ENCODE results near the gene RALA. TPM values are rescaled to one million over a fixed set of nuclear protein-coding genes. Genes with fewer than 3 reads are reported as not detected.

RALA gene
- total and polyA plus RNA-seq, 2 of the 13 experiments (the other 11 are each of a cell fraction or from before 2014, with no cell fraction given), result 11.8 to 19.5 TPM

DNA sequence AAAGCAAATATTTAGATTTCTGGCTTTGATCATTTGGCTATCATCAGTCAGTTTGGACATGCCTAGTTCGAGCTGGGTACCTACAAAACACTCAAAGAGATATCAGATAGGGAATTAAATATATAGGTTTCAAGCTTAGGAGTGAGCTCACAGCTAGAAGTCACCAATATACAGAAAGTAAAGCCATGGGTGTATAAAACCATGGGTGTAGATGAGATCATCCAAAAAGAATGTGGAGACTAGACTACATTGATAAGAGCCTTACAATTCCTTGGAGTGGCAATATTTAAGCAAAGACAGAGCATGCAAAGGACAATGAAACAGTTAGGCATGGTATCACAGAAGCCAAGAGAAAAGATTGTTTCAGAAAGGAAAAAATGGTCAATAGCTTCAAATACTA is 7.2 kb upstream of the RALA start (continued):
- no peak for TF ChIP-seq ARID4A (CRISPR knock-in tag; IDR thresholded peaks at IDR 0.05; ENCODE audit: borderline replicate concordance)
- TF ChIP-seq, protein P1, sequence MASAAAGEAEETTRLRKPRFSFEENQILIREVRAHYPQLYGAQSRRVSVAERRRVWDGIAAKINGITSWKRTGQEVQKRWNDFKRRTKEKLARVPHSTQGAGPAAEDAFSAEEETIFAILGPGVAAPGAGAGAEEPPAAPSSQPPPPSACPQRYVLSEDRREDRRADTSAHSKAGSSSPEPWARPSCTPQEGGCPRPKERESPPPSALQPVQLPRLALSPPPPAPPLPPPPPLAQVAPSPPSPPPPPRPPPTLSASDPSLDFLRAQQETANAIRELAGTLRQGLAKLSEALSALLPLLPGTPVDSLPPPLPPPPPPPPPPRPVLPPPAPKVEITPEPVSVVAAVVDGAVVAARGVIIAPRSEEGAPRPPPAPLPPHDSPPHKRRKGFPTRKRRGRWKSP (CRISPR knock-in tag; IDR thresholded peaks at IDR 0.05), result no peak

DNA sequence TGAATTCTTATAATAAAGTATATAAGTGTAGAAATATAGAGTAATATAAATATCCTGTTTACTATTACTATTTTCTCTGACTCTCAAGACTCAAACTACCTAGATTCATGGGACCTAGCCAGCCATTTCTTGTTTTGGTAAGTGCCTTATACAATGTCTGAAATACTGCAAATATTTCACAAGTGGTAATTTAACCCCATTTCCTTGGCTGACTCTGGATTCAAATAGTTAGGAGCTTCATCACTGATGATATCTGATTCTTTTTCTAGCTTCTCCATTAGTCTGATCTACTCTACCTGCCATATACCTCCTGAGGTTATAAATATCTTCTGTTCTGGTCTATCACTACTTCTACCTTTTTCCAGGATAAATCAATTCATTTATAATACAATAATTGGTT is 6.4 kb upstream of the RALA start:
- in situ Hi-C loops (cut with HindIII; ENCODE audit: extremely low pct_ligation_motif_present, low pct_unique_long_range_greater_than_20kb), result no loop called here
- H3K4me3 ChIP-seq (replicated peaks in 1 of 3; ENCODE audit: insufficient read depth in 1 of 3, low read depth in 2 of 3, low read length in 3 of 3), result no peak overlapping the region
- no peaks in the 10 kb centered on the region for H3K27me3 ChIP-seq (ENCODE audit: control insufficient read depth in 1 of 2, insufficient read depth in 2 of 2, low read length in 2 of 2)
- no peak for FAIRE-seq
- H3K9me3 ChIP-seq (ENCODE audit: low read length), result no peaks in the 10 kb centered on the region
- ChIA-PET CTCF (ENCODE audit: low intra/inter-chr PET ratio, low total read pairs) (no interaction called here), POLR2A (no interaction called here)
- H3K4me1 ChIP-seq (ENCODE audit: insufficient read depth, low read length), result peaks cover 9% of the 10 kb centered on the region
- no peak for ATAC-seq
- no peaks in the 10 kb centered on the region for H3K79me2 ChIP-seq (ENCODE audit: insufficient read depth, low read length)
- no peak overlapping the region for H3K27ac ChIP-seq (ENCODE audit: extremely low read length, insufficient read depth, low read length)
- H4K20me1 ChIP-seq (ENCODE audit: insufficient read depth, low read length), result no peaks in the 10 kb centered on the region
- intact Hi-C loops (cut with micrococcal nuclease; ENCODE audit: unreplicated experiment), result no loop called here
- H2AFZ ChIP-seq (ENCODE audit: low read length), result no peak overlapping the region
- H3K9ac ChIP-seq (ENCODE audit: insufficient read depth, low read depth, low read length), result no peak overlapping the region
- no TSS peak for BruUV-seq (replicated peaks)
- no peaks in the 10 kb centered on the region for H3K36me3 ChIP-seq (replicated peaks in 1 of 2; ENCODE audit: control insufficient read depth in 1 of 2, insufficient read depth in 2 of 2, low read length in 2 of 2)
- no peak for DNase-seq (ENCODE audit: low spot score)
- H3K4me2 ChIP-seq (ENCODE audit: low read depth, low read length), result no peak overlapping the region
- TF ChIP-seq ZNF557 (CRISPR knock-in tag; IDR thresholded peaks at IDR 0.05), result no peak
- TF ChIP-seq, protein P2, sequence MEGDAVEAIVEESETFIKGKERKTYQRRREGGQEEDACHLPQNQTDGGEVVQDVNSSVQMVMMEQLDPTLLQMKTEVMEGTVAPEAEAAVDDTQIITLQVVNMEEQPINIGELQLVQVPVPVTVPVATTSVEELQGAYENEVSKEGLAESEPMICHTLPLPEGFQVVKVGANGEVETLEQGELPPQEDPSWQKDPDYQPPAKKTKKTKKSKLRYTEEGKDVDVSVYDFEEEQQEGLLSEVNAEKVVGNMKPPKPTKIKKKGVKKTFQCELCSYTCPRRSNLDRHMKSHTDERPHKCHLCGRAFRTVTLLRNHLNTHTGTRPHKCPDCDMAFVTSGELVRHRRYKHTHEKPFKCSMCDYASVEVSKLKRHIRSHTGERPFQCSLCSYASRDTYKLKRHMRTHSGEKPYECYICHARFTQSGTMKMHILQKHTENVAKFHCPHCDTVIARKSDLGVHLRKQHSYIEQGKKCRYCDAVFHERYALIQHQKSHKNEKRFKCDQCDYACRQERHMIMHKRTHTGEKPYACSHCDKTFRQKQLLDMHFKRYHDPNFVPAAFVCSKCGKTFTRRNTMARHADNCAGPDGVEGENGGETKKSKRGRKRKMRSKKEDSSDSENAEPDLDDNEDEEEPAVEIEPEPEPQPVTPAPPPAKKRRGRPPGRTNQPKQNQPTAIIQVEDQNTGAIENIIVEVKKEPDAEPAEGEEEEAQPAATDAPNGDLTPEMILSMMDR (CRISPR knock-in tag; IDR thresholded peaks at IDR 0.05), result no peak
- TF ChIP-seq, protein P3, sequence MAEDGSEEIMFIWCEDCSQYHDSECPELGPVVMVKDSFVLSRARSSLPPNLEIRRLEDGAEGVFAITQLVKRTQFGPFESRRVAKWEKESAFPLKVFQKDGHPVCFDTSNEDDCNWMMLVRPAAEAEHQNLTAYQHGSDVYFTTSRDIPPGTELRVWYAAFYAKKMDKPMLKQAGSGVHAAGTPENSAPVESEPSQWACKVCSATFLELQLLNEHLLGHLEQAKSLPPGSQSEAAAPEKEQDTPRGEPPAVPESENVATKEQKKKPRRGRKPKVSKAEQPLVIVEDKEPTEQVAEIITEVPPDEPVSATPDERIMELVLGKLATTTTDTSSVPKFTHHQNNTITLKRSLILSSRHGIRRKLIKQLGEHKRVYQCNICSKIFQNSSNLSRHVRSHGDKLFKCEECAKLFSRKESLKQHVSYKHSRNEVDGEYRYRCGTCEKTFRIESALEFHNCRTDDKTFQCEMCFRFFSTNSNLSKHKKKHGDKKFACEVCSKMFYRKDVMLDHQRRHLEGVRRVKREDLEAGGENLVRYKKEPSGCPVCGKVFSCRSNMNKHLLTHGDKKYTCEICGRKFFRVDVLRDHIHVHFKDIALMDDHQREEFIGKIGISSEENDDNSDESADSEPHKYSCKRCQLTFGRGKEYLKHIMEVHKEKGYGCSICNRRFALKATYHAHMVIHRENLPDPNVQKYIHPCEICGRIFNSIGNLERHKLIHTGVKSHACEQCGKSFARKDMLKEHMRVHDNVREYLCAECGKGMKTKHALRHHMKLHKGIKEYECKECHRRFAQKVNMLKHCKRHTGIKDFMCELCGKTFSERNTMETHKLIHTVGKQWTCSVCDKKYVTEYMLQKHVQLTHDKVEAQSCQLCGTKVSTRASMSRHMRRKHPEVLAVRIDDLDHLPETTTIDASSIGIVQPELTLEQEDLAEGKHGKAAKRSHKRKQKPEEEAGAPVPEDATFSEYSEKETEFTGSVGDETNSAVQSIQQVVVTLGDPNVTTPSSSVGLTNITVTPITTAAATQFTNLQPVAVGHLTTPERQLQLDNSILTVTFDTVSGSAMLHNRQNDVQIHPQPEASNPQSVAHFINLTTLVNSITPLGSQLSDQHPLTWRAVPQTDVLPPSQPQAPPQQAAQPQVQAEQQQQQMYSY (CRISPR knock-in tag; IDR thresholded peaks at IDR 0.05), result no peak
- TF ChIP-seq, protein P4, sequence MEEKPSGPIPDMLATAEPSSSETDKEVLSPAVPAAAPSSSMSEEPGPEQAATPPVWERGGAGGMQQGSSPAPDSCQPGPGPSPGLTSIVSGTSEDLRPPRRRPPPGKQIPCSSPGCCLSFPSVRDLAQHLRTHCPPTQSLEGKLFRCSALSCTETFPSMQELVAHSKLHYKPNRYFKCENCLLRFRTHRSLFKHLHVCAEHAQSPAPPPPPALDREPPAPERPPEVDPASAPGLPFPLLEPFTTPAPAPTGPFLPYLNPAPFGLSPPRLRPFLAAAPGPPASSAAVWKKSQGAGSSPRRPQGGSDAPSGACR (CRISPR knock-in tag; IDR thresholded peaks at IDR 0.05), result no peak
- TF ChIP-seq, protein P5, sequence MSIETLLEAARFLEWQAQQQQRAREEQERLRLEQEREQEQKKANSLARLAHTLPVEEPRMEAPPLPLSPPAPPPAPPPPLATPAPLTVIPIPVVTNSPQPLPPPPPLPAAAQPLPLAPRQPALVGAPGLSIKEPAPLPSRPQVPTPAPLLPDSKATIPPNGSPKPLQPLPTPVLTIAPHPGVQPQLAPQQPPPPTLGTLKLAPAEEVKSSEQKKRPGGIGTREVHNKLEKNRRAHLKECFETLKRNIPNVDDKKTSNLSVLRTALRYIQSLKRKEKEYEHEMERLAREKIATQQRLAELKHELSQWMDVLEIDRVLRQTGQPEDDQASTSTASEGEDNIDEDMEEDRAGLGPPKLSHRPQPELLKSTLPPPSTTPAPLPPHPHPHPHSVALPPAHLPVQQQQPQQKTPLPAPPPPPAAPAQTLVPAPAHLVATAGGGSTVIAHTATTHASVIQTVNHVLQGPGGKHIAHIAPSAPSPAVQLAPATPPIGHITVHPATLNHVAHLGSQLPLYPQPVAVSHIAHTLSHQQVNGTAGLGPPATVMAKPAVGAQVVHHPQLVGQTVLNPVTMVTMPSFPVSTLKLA (IDR thresholded peaks at IDR 0.05), result no peak
- no peak for TF ChIP-seq ZNF570 (CRISPR knock-in tag; IDR thresholded peaks at IDR 0.05; ENCODE audit: borderline replicate concordance)
